ENCODE data around the gene ADAMTS14.
"Not testable (repeated sequence)": the region's sequence is repeated elsewhere in the genome, so short reads cannot be mapped to it uniquely, and the experiment has no call there.

Gene ADAMTS14

DNA sequence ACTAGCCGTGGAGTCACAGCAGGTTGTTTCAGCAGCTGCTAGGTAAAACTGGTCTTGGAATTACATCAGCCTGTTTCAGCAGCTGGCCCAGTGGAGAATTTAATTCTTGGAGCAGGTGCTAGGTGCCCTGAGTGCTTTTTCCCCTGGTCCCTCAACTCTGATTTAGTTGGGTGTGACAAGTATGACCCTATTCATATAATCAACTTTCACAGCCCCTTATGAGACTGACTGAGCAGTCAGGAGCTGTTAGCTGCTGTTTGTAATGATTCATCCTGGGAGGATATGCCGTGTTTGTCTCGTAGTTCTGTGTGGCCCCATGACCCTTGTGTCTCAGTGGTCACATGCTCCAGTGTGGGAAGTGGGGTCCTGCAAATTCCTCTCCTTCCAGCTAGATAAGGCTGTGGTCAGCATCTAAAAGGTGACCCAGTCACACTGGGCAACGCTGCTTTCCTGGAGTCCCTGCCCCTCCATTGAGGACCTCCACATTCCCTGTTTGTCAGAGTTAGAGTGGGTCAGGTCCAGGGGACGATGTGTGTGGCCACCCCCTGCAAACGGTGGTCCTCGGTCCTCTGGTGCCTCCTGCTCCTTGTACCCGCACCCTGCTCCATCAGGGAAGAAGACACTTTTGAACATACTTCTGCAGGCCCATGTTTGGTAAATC, 84.5 kb downstream of the ADAMTS14 start:
- DNase-seq = no peak

GRCh38 chr10:70757856-70758255, 85.5 kb downstream of the ADAMTS14 start:
- DNase-seq = no peak

- peak; percentile 46 for DNase-seq
These were observed 86.6 kb downstream of the ADAMTS14 start for GRCh38 chr10:70758757-70759514.

GRCh38 chr10:70759781-70760180, 87.5 kb downstream of the ADAMTS14 start:
- no peak for DNase-seq

GRCh38 chr10:70760271-70760787, 88.0 kb downstream of the ADAMTS14 start:
- DNase-seq = no peak

DNA sequence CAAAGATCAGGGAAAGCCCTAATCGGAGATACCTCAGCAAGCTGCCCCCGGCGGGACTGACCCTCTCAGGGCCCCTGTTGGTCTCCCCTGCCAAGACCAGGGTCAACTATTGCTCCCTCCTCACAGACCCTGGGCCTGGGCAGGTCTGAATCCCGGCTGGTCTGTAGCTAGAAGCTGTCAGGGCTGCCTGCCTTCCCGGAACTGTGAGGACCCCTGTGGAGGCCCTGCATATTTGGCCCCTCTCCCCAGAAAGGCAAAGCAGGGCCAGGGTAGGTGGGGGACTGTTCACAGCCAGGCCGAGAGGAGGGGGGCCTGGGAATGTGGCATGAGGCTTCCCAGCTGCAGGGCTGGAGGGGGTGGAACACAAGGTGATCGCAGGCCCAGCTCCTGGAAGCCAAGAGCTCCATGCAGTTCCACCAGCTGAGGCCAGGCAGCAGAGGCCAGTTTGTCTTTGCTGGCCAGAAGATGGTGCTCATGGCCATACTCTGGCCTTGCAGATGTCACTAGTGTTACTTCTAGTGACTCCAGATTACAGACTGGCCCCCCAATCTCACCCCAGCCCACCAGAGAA, 88.8 kb downstream of the ADAMTS14 start:
- no peak for DNase-seq

- no peak for DNase-seq
These were observed 89.5 kb downstream of the ADAMTS14 start for GRCh38 chr10:70761727-70762350.

DNA sequence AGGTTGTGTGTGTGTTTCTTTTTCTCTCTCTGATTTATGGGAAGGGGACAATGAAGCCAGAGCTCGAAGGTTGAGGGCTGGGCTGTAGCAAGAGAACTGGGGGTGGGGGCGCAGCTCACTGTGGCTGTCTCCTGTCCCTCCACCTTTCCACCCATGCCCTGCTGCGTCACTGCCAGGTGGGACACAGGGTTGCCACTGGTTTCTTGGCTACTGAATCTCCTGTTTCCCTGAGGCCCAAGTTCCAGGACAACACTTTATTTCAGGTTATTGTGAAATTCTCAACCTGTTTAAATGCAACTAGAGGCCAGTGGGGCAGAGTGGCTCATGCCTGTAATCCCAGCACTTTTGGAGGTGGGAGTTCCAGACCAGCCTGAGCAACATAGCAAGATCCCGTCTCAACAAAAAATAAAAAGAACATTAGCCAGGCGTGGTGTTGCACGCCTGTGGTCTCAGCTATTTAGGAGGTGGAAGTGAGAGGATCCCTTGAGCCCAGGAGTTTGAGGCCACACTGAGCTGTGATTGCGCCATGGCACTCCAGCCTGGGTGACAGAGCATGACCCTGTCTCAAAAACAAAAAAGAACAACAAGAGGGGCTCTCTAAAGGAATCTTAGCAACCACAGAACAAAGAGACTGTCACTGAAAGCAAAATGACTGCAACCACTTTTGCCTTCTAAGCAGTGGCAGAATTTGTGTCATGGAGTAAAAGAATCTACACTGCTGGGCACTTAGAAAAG, 90.3 kb downstream of the ADAMTS14 start:
- DNase-seq = no peak

- DNase-seq = no peak
These were observed 91.3 kb downstream of the ADAMTS14 start for GRCh38 chr10:70763567-70763966.

- DNase-seq = no peak
These were observed 93.7 kb downstream of the ADAMTS14 start for GRCh38 chr10:70765794-70766594.

DNA sequence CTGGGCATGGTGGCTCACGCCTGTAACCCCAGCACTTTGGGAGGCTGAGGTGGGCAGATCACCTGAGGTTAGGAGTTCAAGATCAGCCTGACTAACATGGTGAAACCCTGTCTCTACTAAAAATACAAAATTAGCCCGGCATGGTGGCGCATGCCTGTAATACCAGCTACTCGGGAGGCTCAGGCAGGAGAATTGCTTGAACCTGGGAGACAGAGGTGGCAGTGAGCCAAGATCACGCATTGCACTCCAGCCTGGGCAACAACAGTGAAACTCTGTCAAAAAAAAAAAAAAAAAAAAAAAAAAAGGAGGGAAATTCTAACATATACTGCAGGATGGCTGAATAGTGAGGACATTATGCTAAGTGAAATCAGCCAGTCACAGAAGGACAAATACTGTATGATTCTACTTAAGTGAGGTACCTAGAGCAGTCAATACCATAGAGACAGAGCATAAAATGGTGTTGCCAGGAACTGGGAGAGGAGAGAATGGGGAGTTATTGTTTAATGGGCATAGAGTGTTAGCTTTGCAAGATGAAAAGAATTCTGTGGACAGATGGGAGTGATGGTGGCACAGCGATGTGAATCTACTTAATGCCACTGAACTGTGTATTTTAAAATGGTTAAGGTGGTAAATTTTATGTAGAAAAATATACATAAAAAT, 95.8 kb downstream of the ADAMTS14 start:
- peak; percentile 21 for DNase-seq

GRCh38 chr10:70769121-70769520, 96.8 kb downstream of the ADAMTS14 start:
- no peak for DNase-seq

DNA sequence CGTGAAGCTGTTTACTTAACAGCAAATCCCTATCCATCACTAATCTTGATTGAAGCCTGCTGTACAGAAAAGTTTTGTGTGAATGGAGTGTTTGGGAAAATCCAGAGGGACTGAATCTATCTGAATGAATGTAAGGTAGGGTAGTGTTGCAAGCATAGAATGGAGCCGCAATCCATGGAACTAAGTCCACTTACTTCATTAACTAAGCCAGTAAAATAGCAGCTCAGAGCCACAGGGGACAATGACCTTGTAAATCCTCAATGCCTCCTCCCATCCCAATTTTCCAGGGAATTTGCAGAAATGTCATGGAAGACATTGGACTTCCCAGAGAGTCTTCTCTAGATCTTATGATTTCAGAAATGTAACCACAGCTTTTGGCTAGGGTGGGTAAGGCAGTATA, 97.7 kb downstream of the ADAMTS14 start:
- no peak for DNase-seq

DNA sequence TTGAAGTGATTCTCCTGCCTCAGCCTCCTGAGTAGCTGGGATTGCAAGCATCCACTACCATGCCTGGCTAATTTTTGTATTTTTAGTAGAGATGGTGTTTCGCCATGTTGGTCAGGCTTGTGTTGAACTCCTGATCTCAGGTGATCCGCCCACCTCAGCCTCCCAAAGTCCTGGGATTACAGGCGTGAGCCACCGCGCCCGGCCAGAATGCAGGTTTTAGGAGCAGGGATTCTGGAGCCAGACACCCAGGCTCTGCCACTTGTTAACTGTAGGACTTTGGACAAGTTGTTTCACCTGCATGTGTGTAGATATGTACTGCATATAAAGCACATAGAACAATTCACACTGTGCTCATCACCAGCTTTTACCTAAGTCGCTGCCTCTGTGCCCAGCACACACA, 98.2 kb downstream of the ADAMTS14 start:
- not testable (repeated sequence) for DNase-seq

DNA sequence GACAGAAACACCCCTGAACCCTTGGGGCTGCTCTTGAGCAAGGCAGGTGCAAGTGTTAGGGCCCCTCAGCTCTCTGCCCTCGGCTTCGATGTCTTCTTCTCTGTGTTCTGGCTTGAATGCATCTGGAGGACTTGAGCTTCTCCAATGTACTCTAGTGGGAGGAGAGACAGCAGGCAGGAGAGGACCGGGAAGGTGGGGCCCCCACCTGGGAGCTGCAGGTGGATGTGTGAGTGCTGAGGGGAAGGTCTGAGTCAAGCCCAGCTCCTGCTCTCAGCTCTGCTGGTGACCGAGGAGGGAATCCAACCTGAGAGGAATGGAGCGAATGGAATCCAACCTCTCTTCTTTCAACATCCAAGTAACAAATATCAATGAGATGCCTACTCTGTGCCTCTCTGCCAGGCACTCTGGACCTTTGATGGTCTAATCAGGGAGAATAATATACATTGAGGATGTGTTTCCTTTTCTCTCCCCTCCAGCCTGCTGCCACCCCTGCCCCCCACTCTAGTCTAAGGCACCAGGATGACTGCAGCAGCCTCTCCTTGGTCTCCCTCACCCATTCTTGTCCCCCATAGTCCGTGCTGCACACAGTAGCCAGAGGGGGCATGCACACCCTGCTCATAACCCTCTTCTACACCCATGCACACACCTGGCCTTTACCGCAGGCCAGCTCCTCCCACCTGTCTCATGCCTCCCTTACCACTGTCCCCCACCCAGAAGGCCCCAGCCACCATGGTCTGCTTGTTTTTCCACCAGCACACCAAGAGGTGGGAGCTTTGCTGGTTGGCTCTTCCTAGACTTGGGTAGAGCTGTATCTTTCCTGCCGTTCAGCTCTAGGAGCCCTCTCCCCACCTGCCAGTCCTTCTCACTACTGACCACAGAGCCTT, 99.2 kb downstream of the ADAMTS14 start:
- DNase-seq = no peak

- no peak for DNase-seq
These were observed 100.3 kb downstream of the ADAMTS14 start for GRCh38 chr10:70772627-70773026.

- no peak for DNase-seq
These were observed 101.2 kb downstream of the ADAMTS14 start for GRCh38 chr10:70773461-70773860.

GRCh38 chr10:70773965-70774809, 101.9 kb downstream of the ADAMTS14 start:
- DNase-seq = no peak

Measured in NCI-H1092 treated with DMSO at 0.1 percent for 48 hours (cell line).